ENCODE data around the gene RAB38.
A peak's percentile ranks its signal among the peaks of the same experiment; 100 is the strongest.

Gene RAB38

GRCh38 chr11:88178191-88178590, 2.9 kb upstream of the RAB38 start:
- DNase-seq: no peak
- no peaks in the 10 kb centered on the region for H3K36me3 Mint-ChIP-seq (ENCODE audit: low read depth)
- H3K4me3 Mint-ChIP-seq: no peak overlapping the region
- TF ChIP-seq CTCF (IDR thresholded peaks at IDR 0.05): no peak
- no peaks in the 10 kb centered on the region for H3K9me3 Mint-ChIP-seq
- H3K27me3 Mint-ChIP-seq (ENCODE audit: low read depth, poor library complexity): peaks cover 28% of the 10 kb centered on the region
- no peak overlapping the region for H3K27ac Mint-ChIP-seq
- H3K4me1 Mint-ChIP-seq: peaks cover 28% of the 10 kb centered on the region

- Mint-ChIP-seq H3K4me3 (peak overlapping the region; percentile 83), H3K27ac (no peak overlapping the region), H3K9me3 (no peaks in the 10 kb centered on the region), H3K27me3 (ENCODE audit: low read depth, poor library complexity) (peaks cover 20% of the 10 kb centered on the region), H3K36me3 (ENCODE audit: low read depth) (no peaks in the 10 kb centered on the region), H3K4me1 (peaks cover 30% of the 10 kb centered on the region)
- no peak for TF ChIP-seq CTCF (IDR thresholded peaks at IDR 0.05)
- DNase-seq: peak; percentile 2
Measured at GRCh38 chr11:88175569-88176075, 379 bp upstream of the RAB38 start.

- Mint-ChIP-seq H3K27me3 (ENCODE audit: low read depth, poor library complexity) (peaks cover 17% of the 10 kb centered on the region), H3K4me1 (peaks cover 30% of the 10 kb centered on the region), H3K27ac (no peak overlapping the region), H3K9me3 (no peaks in the 10 kb centered on the region), H3K36me3 (ENCODE audit: low read depth) (no peaks in the 10 kb centered on the region), H3K4me3 (peak overlapping the region; percentile 83)
- no peak for DNase-seq
- TF ChIP-seq CTCF (IDR thresholded peaks at IDR 0.05): no peak
Measured at GRCh38 chr11:88173956-88174355, 1.3 kb downstream of the RAB38 start.

- no peaks in the 10 kb centered on the region for H3K36me3 Mint-ChIP-seq (ENCODE audit: low read depth)
- H3K4me3 Mint-ChIP-seq: no peak overlapping the region
- peaks cover 18% of the 10 kb centered on the region for H3K27me3 Mint-ChIP-seq (ENCODE audit: low read depth, poor library complexity)
- no peaks in the 10 kb centered on the region for H3K9me3 Mint-ChIP-seq
- no peak overlapping the region for H3K27ac Mint-ChIP-seq
- H3K4me1 Mint-ChIP-seq: peaks cover 30% of the 10 kb centered on the region
- no peak for DNase-seq
- TF ChIP-seq CTCF (IDR thresholded peaks at IDR 0.05): no peak
Measured at GRCh38 chr11:88171982-88172381, 3.3 kb downstream of the RAB38 start.

- no peak for TF ChIP-seq CTCF (IDR thresholded peaks at IDR 0.05)
- Mint-ChIP-seq H3K27ac (no peak overlapping the region), H3K4me1 (peaks cover 26% of the 10 kb centered on the region), H3K4me3 (no peak overlapping the region), H3K9me3 (no peaks in the 10 kb centered on the region), H3K36me3 (ENCODE audit: low read depth) (no peaks in the 10 kb centered on the region), H3K27me3 (ENCODE audit: low read depth, poor library complexity) (peaks cover 7% of the 10 kb centered on the region)
- no peak for DNase-seq
Measured at GRCh38 chr11:88170673-88171072, 4.6 kb downstream of the RAB38 start.

GRCh38 chr11:88169881-88170280, 5.4 kb downstream of the RAB38 start:
- no peaks in the 10 kb centered on the region for H3K36me3 Mint-ChIP-seq (ENCODE audit: low read depth)
- no peak for DNase-seq
- peaks cover 6% of the 10 kb centered on the region for H3K27me3 Mint-ChIP-seq (ENCODE audit: low read depth, poor library complexity)
- no peak for TF ChIP-seq CTCF (IDR thresholded peaks at IDR 0.05)
- peaks cover 19% of the 10 kb centered on the region for H3K4me1 Mint-ChIP-seq
- no peak overlapping the region for H3K27ac Mint-ChIP-seq
- H3K9me3 Mint-ChIP-seq: no peaks in the 10 kb centered on the region
- no peak overlapping the region for H3K4me3 Mint-ChIP-seq
